GM10266 (cell line): ENCODE results near the gene FOXF2.
"Not testable (repeated sequence)": the region's sequence is repeated elsewhere in the genome, so short reads cannot be mapped to it uniquely, and the experiment has no call there.

ENCODE experiments used
- DNase-seq: peaks from one replicate; pipeline ENCODE4 v3.0.0; 2012; ENCODE audit errors: extremely low spot score
- CTCF ChIP-seq: IDR thresholded peaks from 2 replicates; pipeline ENCODE4 v1.5.1; 2012; ENCODE audit warnings: mild to moderate bottlenecking, low read depth; ENCODE audit not compliant: control insufficient read depth, insufficient read depth; ENCODE audit errors: missing control alignments

FOXF2 gene

GRCh38 chr6:1362643-1363042 is 26.7 kb upstream of the FOXF2 start:
- TF ChIP-seq CTCF: no peak
- DNase-seq: no peak

- no peak for TF ChIP-seq CTCF
- no peak for DNase-seq
These were observed 26.1 kb upstream of the FOXF2 start for GRCh38 chr6:1363298-1363697.

- no peak for DNase-seq
- no peak for TF ChIP-seq CTCF
These were observed 25.4 kb upstream of the FOXF2 start for GRCh38 chr6:1363729-1364572.

GRCh38 chr6:1364791-1365190 is 24.6 kb upstream of the FOXF2 start:
- no peak for TF ChIP-seq CTCF
- DNase-seq: no peak

GRCh38 chr6:1365686-1366085 is 23.7 kb upstream of the FOXF2 start:
- no peak for TF ChIP-seq CTCF
- DNase-seq: no peak

- no peak for TF ChIP-seq CTCF
These were observed 21.6 kb upstream of the FOXF2 start for GRCh38 chr6:1367771-1368170.

GRCh38 chr6:1368940-1369339 is 20.4 kb upstream of the FOXF2 start:
- DNase-seq: no peak
- TF ChIP-seq CTCF: no peak

More at GRCh38 chr6:1367771-1368170, 21.6 kb upstream of the FOXF2 start:
- DNase-seq: no peak

GRCh38 chr6:1369695-1370094 is 19.7 kb upstream of the FOXF2 start:
- not testable (repeated sequence) for DNase-seq
